Panc1 (cell line): ENCODE measurements around the gene KCNH6. TPM values are rescaled to one million over a fixed set of nuclear protein-coding genes. Genes with fewer than 3 reads are reported as not detected.

Experiments used
- ATAC-seq: fragments of 200-7000 bp; cut with Tn5 transposase; 2 replicates; pipeline ENCODE4 v1.9.1; 2020; ENCODE audit warnings: mild to moderate bottlenecking, moderate library complexity
- BruUV-seq: library from RNA; stranded (reverse); fragments of 400-500 nt; replicated peaks from 2 replicates; lab custom pipeline; 2021; lab: Mats Ljungman, UMichigan
- CTCF ChIA-PET: fragments of 300-600 bp; sonication (Branson Sonifier 250); formaldehyde crosslinking; loops from one replicate; lab custom pipeline; 2022; ENCODE audit warnings: antibody characterized with exemption; lab: Charles Lee
- POLR2A ChIA-PET: fragments of 300-600 bp; sonication (Branson Sonifier 250); formaldehyde crosslinking; loops from one replicate; lab custom pipeline; 2022; ENCODE audit warnings: antibody characterized with exemption; lab: Charles Lee
- DNase-seq: peaks from one replicate; pipeline ENCODE4 v3.0.0-alpha.2; 2010; ENCODE audit warnings: low read depth, low spot score
- H3K27ac ChIP-seq: 2 replicates; pipeline ENCODE4 v1.5.1; 2011; ENCODE audit warnings: mild to moderate bottlenecking, low read length, inconsistent platforms
- H3K27me3 ChIP-seq: fragments of 200-500 bp; sonication (Bioruptor generic); 2 replicates; pipeline ENCODE4 v1.6.0; 2014; ENCODE audit warnings: low read length, inconsistent platforms; ENCODE audit not compliant: control insufficient read depth, insufficient read depth
- H3K36me3 ChIP-seq: fragments of 200-500 bp; sonication (Bioruptor generic); 2 replicates; pipeline ENCODE4 v1.5.1; 2014; ENCODE audit warnings: inconsistent platforms, mild to moderate bottlenecking, low read length, moderate library complexity; ENCODE audit not compliant: control insufficient read depth, insufficient read depth
- H3K4me1 ChIP-seq: 2 replicates; pipeline ENCODE4 v1.5.1; 2011; ENCODE audit warnings: inconsistent platforms, mild to moderate bottlenecking, low read length, moderate library complexity; ENCODE audit not compliant: control insufficient read depth, insufficient read depth
- H3K4me3 ChIP-seq, 2 experiments: 2 replicates each; pipeline ENCODE4 v1.5.1; 2011 to 2012; ENCODE audit warnings: low read depth in 2 of 2, low read length in 2 of 2, mild to moderate bottlenecking in 2 of 2, inconsistent platforms in 1 of 2, moderate library complexity in 1 of 2
- H3K9me3 ChIP-seq: fragments of 200-500 bp; sonication (Bioruptor generic); 2 replicates; pipeline ENCODE4 v1.5.1; 2014; ENCODE audit warnings: low read depth, mild to moderate bottlenecking, inconsistent platforms, low read length, moderate library complexity; ENCODE audit not compliant: control insufficient read depth, insufficient read depth
- POLR2AphosphoS5 ChIP-seq: IDR thresholded peaks from 2 replicates; pipeline ENCODE4 v1.6.1; 2012; ENCODE audit warnings: mild to moderate bottlenecking, low read depth, low read length, moderate library complexity
- SIN3A ChIP-seq: IDR thresholded peaks from 2 replicates; pipeline ENCODE4 v1.6.1; 2012; ENCODE audit warnings: low read depth, mild to moderate bottlenecking, low read length, moderate library complexity, borderline replicate concordance; ENCODE audit not compliant: insufficient read depth
- TCF7L2 ChIP-seq: IDR thresholded peaks from 2 replicates; pipeline ENCODE4 v1.6.1; 2011; ENCODE audit warnings: mild to moderate bottlenecking, low read depth, low read length, inconsistent platforms
- in situ Hi-C: cut with HindIII; loops from 2 replicates; pipeline ENCODE4 v1.10.0; 2016; ENCODE audit warnings: low sequenced_read_pairs, low pct_unique_long_range_greater_than_20kb
- intact Hi-C: fragments of 100-400 bp; cut with micrococcal nuclease; formaldehyde crosslinking; loops from one replicate; pipeline ENCODE4 v1.10.0; 2022; ENCODE audit not compliant: unreplicated experiment
- total RNA-seq: library from RNA; stranded (reverse); gene quantifications from one replicate; pipeline ENCODE4 v1.2.1, GENCODE V29; 2021; ENCODE audit not compliant: unreplicated experiment
- TF ChIP-seq, protein P1 (sequence below), 2 experiments: IDR thresholded peaks; 2 replicates each; pipeline ENCODE4 v1.6.1; 2011 to 2012; ENCODE audit warnings: low read depth in 2 of 2, control low read depth in 1 of 2, low read length in 1 of 2, mild to moderate bottlenecking in 1 of 2, moderate library complexity in 1 of 2; ENCODE audit not compliant: insufficient read depth in 1 of 2
- TF ChIP-seq, protein P2 (sequence below): fragments of 450-650 bp; IDR thresholded peaks from 2 replicates; pipeline ENCODE4 v1.5.1; 2017; ENCODE audit warnings: mild to moderate bottlenecking

KCNH6 gene
- total RNA-seq, 1 experiment from 2014 or later = not detected

DNA sequence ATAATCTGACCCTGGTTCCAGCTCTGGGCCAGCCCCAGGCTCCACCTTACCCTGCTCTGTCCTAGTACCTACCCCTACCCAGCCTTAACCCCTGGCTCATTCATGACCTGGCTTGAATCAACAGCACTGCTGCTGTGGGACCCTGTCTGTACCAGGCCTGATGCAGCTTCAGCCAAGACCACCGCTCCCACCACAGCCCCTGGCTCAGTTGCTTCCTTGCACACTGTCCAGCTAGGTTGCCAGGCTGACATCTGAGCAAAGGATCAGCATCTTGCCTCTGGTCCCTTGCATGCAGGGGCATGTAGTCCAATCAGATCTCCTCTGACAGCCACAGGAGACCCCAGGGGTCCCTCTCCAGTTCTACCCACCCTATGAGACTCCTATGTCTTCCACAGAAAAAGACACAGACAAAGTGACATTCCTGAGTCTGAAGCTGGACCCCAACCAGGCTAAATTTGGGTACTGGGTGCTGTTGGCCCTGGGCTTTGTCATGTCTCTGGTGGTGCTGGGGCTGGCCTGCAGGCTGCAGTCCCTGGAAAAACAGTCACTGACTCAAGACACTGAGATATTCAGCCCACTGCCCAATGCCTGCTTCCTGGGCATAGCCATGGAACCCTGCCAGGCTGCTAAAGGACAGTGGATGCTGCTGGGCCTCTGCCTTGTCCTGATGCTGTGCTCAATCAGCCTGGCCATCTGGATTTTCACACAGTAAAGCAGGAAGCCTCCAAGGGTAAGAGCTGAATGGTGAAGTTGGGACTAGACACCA, 3.9 kb upstream of the KCNH6 start:
- ATAC-seq = no peak
- H3K36me3 ChIP-seq = no peaks in the 10 kb centered on the region
- BruUV-seq = no TSS peak
- CTCF ChIA-PET = interaction anchor here (0.6 kb wide), 1 partner anchor 402 kb away, joined by 3 read pairs; no protein-coding TSS in a partner anchor
- H3K4me1 ChIP-seq = no peaks in the 10 kb centered on the region
- no peaks in the 10 kb centered on the region for H3K9me3 ChIP-seq
- H3K27me3 ChIP-seq = peaks cover 4% of the 10 kb centered on the region; the same call in 1 of the 2 replicates
- no peak overlapping the region for H3K27ac ChIP-seq
- TF ChIP-seq, protein P1, sequence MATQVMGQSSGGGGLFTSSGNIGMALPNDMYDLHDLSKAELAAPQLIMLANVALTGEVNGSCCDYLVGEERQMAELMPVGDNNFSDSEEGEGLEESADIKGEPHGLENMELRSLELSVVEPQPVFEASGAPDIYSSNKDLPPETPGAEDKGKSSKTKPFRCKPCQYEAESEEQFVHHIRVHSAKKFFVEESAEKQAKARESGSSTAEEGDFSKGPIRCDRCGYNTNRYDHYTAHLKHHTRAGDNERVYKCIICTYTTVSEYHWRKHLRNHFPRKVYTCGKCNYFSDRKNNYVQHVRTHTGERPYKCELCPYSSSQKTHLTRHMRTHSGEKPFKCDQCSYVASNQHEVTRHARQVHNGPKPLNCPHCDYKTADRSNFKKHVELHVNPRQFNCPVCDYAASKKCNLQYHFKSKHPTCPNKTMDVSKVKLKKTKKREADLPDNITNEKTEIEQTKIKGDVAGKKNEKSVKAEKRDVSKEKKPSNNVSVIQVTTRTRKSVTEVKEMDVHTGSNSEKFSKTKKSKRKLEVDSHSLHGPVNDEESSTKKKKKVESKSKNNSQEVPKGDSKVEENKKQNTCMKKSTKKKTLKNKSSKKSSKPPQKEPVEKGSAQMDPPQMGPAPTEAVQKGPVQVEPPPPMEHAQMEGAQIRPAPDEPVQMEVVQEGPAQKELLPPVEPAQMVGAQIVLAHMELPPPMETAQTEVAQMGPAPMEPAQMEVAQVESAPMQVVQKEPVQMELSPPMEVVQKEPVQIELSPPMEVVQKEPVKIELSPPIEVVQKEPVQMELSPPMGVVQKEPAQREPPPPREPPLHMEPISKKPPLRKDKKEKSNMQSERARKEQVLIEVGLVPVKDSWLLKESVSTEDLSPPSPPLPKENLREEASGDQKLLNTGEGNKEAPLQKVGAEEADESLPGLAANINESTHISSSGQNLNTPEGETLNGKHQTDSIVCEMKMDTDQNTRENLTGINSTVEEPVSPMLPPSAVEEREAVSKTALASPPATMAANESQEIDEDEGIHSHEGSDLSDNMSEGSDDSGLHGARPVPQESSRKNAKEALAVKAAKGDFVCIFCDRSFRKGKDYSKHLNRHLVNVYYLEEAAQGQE (IDR thresholded peaks at IDR 0.05; ENCODE audit: insufficient read depth in 1 of 2, low read depth in 2 of 2, low read length in 1 of 2) = no peak
- TF ChIP-seq SIN3A (no peak), POLR2AphosphoS5 (no peak), TCF7L2 (no peak)
- TF ChIP-seq, protein P2, sequence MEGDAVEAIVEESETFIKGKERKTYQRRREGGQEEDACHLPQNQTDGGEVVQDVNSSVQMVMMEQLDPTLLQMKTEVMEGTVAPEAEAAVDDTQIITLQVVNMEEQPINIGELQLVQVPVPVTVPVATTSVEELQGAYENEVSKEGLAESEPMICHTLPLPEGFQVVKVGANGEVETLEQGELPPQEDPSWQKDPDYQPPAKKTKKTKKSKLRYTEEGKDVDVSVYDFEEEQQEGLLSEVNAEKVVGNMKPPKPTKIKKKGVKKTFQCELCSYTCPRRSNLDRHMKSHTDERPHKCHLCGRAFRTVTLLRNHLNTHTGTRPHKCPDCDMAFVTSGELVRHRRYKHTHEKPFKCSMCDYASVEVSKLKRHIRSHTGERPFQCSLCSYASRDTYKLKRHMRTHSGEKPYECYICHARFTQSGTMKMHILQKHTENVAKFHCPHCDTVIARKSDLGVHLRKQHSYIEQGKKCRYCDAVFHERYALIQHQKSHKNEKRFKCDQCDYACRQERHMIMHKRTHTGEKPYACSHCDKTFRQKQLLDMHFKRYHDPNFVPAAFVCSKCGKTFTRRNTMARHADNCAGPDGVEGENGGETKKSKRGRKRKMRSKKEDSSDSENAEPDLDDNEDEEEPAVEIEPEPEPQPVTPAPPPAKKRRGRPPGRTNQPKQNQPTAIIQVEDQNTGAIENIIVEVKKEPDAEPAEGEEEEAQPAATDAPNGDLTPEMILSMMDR = no peak
- no peak for DNase-seq
- POLR2A ChIA-PET = no interaction called here
- intact Hi-C loops (no loop called here), in situ Hi-C loops (no loop called here)
- no peak overlapping the region for H3K4me3 ChIP-seq

DNA sequence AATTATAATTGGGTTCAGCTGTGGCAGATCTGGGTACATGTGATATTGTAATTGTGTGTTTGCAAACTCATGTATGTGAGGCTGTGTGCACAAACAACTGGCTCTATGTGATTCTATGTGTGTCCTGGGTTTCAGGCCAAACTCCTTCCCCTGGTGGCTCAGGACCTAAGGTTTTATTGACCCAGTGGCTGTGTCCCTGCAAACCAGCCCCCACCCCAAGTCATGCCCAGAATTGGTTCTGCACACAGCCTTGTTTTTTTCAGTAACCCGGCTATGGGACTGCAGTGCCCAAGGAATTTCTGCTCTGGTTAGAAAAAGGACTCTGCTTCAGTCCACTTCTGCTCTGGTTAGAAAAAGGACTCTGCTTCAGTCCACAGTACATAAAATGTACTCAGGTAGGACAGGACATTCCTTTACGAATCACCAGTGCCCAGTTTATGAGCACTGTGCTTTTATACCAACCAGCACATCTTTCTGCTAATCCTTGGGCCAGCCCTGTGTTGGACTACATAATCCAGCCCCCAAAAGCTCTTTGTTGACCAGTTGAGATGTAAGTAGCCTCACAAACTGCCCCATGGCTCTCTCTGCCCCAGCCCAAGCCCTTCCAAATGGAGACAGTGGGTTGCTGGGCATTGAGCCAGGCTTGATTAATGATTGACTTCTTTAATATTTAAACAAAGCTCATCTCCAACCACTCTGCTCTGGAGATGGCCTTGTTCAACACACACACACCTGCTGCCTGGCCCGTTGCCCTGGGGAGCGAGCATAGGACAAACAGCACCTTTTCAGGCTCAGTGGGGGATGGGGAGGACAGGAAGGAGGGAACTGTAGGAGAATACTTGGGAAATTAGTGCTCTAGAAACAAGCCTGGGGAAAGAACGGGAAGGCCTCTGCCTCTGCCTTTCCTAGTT, 2.9 kb upstream of the KCNH6 start:
- in situ Hi-C loops = no loop called here

More for the DNA sequence above, 2.9 kb upstream of the KCNH6 start:
- no peaks in the 10 kb centered on the region for H3K36me3 ChIP-seq
- POLR2A ChIA-PET = no interaction called here
- no peak for DNase-seq
- intact Hi-C loops = no loop called here
- CTCF ChIA-PET = no interaction called here
- no TSS peak for BruUV-seq
- H3K4me3 ChIP-seq = no peak overlapping the region
- no peaks in the 10 kb centered on the region for H3K9me3 ChIP-seq
- H3K27ac ChIP-seq = no peak overlapping the region
- H3K4me1 ChIP-seq = no peaks in the 10 kb centered on the region
- TF ChIP-seq, protein P1 (IDR thresholded peaks at IDR 0.05; ENCODE audit: insufficient read depth in 1 of 2, low read depth in 2 of 2, low read length in 1 of 2) = no peak
- no peak for TF ChIP-seq POLR2AphosphoS5
- TF ChIP-seq, protein P2 = no peak
- ATAC-seq = no peak
- peaks cover 4% of the 10 kb centered on the region; the same call in 1 of the 2 replicates for H3K27me3 ChIP-seq
